Measurements from ENCODE around the gene JMJD1C.
"Not testable (repeated sequence)": the region's sequence is repeated elsewhere in the genome, so short reads cannot be mapped to it uniquely, and the experiment has no call there.

JMJD1C gene

GRCh38 chr10:63355682-63356081, 110.1 kb downstream of the JMJD1C start:
- DNase-seq, result no peak

DNA sequence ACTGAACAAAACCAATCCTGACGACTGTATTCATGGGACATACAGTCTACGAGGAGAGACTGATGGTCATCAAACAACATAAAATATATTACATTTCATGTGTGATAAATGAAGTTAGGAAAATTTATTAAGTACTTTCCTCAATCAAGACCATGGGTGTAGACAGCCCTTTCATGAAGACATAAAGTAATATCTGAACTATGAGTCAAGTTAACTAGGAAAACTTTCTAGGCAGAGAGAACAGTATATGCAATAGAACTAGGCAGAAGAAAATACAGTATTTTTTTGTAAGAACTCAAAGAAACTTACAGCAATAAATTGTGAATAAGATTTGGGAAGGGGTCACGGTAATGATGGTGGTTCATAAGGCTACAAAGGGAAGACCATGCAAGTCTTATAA, 112.8 kb downstream of the JMJD1C start:
- DNase-seq, result no peak

DNA sequence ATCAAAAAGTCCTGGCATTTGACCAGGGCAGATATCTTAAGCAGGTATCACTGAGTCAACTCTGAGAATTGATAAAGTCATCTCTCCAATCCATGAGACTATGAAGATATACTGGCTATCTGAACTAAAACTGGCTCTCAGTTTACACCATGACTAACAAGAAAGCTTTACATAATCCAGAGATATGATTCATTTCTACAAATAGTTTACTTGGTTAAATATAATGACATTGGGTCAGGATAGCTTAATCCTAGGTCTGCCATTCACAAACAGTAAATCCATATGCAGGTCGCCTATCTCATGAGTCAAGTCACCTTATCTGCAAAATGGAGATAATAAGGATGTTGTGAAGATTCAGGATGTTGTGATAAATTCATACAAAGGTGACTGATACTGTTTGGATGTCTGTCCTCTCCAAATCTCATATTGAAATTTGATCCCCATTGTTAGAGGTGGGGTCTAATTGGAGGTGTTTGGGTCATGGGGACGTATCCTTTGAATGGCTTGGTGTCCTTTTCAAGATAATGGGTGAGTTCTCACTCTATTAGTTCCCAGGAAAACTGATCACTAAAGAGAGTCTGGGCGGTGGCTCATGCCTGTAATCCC, 117.4 kb downstream of the JMJD1C start:
- DNase-seq, result no peak

GRCh38 chr10:63346015-63346441, 119.7 kb downstream of the JMJD1C start:
- no peak for DNase-seq

DNA sequence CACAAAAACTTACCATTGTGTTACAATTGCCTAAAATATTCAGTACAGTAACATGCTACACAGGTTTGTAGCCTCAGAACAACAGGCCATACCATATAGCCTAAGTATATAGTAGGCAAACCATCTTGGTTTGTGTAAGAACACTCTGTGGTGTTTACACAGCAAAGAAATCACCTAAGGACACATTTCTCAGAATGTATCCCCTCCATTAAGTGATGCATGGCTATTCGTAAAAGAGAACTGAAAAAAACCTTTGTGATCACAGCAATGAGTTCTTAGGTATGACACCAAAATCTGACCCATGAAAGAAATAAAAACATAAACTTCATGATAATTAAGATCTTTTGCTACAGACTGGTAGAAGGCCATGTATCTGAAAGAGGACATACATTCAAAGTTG, 121.5 kb downstream of the JMJD1C start:
- DNase-seq, result no peak

DNA sequence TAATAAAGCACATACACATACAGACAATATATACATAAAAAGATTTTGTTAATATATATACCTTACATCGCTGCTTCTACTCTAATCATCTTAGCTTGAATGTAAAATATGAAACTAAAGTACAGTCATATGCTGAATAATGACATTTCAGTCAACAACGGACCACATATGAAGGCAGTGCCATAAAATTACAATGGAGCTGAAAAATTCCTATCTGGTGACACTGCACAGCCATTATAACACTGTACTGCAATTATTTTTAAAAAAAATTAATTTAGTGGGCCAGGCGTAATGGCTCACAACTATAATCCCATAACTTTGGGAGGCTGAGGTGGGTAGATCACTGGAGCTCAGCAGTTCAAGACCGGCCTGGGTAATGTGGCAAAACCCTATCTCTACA, 122.3 kb downstream of the JMJD1C start:
- no peak for DNase-seq

- not testable (repeated sequence) for DNase-seq
These were observed 126.1 kb downstream of the JMJD1C start for GRCh38 chr10:63339640-63340039.

DNA sequence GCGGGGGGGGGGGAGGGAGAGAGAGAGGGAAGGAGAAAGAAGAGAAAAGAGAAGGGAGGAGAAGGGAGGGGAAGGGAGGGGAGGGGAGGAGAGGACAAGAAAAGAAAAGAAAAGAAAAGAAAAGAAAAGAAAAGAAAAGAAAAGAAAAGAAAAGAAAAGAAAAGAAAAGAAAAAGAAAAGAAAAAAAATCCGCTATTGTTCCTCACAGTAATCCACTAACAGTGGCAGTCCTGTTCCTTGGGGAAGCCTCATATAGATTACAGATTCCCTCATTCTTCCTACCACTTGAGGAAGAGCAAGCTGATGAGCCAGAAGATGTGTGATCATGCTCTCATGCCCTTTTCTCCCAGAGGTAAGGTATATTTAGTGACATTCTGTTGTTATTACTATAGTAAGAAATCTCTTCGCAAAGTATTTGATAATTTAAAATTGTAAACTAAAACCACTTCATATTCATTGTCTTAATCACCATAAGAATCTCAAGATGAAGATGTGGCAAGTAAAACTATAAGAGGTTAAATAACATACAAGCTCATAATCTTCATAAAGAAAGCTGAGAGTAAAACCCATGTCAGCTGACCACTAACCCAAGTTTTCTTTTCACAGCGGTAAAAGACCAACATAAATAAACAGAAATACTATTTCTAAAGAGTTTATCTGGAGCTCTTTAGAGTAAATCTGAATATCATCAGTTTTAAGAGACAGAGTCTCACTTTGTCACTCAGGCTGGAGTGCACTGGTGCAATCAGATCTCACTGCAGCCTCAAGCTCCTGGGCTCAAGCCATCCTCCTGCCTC, 128.1 kb downstream of the JMJD1C start:
- DNase-seq, result no peak

GRCh38 chr10:63331586-63331985, 134.2 kb downstream of the JMJD1C start:
- DNase-seq, result no peak

GRCh38 chr10:63324495-63324854, 141.3 kb downstream of the JMJD1C start:
- peak; percentile 15 for DNase-seq

- DNase-seq, result peak; percentile 80
These were observed 141.9 kb downstream of the JMJD1C start for GRCh38 chr10:63323701-63324494.

DNA sequence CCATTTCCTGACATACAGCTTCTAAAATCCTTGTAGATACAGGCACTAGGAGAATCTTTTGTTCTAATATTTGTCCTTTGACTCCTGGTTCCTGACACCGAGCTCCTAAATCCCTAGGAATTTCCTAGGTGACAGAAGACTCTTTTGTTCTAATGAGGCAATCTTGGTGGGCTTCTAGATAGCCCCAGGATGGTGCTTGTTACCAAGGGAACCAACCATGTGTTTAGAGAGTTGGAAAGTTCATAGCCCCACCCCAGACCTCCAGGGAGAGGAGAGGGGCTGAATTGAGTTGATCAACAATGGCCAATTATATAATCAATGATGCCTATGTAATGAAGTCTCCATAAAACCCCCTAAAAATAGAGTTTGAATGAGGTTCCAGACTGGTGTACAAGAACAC, 145.1 kb downstream of the JMJD1C start:
- DNase-seq, result no peak

- DNase-seq, result no peak
These were observed 146.5 kb downstream of the JMJD1C start for GRCh38 chr10:63319231-63319630.

- DNase-seq, result no peak
These were observed 147.3 kb downstream of the JMJD1C start for GRCh38 chr10:63318491-63318890.

DNA sequence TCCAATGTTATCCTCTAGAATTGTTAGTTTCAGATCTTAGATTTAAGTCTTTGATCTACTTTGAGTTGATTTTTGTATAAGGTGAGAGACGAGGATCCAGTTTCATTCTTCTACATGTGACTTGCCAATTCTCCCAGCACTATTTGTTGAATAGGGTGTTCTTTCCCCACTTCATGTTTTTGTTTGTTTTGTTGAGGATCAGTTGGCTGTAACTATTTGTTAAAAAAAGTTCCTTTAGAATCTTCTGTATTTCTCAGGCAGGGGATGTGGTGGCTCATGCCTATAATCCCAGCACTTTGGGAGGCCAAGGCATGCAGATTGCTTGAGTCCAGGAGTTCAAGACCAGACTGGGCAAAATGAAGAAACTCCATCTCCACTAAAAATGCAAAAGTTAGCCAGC, 151.8 kb downstream of the JMJD1C start:
- DNase-seq, result no peak

DNA sequence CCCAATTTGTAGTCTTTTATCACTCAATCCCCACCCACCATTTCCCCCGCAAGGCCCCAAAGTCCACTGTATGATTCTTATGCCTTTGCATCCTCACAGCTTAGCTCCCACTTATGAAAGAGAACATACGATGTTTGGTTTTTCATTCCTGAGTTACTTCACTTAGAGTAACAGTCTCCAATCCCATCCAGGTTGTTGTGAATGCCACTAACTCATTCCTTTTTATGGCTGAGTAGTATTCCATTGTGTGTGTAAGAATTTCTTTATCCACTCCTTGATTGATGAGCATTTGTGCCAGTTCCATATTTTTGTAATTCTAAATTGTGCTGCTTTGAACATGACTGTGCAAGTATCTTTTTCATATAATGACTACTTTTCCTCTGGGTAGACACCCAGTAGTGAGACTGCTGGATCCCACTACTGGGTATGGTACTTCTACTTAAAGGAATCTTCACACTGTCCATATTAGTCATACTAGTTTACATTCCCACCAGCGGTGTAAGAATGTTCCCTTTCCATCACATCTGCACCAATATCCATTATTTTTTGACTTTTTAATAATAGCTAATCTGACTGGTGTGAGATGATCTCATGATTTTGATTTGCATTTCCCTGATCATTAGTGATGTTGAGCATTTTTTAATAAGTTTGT, 152.6 kb downstream of the JMJD1C start:
- DNase-seq, result no peak

DNA sequence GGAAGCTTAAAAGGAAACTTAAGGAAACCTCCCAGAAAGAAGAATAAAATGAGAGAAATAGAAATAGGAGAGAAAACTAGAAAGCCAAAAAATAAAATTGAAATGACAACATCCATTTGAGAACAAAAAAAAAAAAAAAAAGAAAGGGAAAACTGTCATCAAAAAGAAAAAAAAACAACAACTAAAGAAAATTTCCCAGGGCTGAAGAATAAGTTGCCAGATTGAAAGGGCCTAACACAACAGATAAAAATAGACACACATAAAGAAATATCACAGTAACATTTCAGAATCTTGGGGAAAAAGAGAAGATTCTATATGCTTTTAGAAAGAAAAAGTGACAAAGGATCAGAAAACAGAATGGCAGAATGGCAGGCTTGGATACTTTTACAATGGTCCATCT, 157.1 kb downstream of the JMJD1C start:
- DNase-seq, result no peak

DNA sequence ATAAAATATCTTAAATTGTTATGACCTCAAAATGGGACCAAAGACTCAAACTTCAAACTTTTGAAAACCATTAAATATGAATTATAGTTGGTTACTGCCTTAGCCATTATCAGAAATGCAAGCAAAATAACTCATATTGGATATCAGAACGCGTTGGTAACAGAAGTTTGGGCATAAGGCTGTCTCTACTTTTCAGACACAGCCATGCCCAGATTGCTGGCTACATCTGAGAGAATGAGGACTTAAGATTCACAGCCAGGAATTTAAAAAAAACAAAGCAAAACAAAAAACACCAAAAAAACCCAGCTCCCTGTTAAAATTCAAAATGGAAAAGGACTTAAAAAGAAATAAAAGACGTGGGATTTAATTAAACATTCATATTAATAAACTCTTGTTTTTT, 161.6 kb downstream of the JMJD1C start:
- DNase-seq, result no peak

GRCh38 chr10:63300801-63301200, 165.0 kb downstream of the JMJD1C start:
- no peak for DNase-seq

- no peak for DNase-seq
These were observed 167.8 kb downstream of the JMJD1C start for GRCh38 chr10:63297941-63298340.

- no peak for DNase-seq
These were observed 171.0 kb downstream of the JMJD1C start for GRCh38 chr10:63294781-63295180.

DNA sequence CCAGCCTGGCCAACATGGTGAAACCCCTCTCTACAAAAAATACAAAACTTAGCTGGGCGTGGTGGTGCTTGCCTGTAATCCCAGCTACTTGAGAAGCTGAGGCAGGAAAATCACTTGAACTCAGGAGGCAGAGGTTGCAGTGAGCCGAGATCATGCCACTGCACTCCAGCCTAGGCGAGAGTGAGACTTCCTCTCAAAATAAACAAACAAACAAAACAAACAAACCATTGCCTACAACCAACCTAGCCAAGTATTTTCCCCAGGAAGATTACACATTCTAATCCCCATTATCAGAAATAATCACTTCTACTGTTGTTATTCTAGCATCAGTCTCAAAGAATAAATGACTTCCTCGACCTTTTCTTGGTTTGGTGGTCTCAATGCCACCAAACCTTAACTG, 172.9 kb downstream of the JMJD1C start:
- not testable (repeated sequence) for DNase-seq

GRCh38 chr10:63288170-63288569, 177.6 kb downstream of the JMJD1C start:
- DNase-seq, result no peak

All from hematopoietic multipotent progenitor cell treated with erythropoietin and hydrocortisone succinate and interleukin-3 and kit ligand, for 6 days (in vitro differentiated cells).